AG04450 (cell line): ENCODE data around the gene COMP. TPM values are rescaled to one million over a fixed set of nuclear protein-coding genes. Genes with fewer than 3 reads are reported as not detected.

Experiments used
- CTCF ChIA-PET: fragments of 300-600, 350-600 bp; formaldehyde crosslinking; extraction: SDS; loops from one replicate; lab custom pipeline; 2022; ENCODE audit warnings: antibody characterized with exemption, inconsistent platforms; lab: Charles Lee
- POLR2A ChIA-PET: fragments of 350-600 bp; formaldehyde crosslinking; extraction: SDS; loops from one replicate; lab custom pipeline; 2021; ENCODE audit warnings: antibody characterized with exemption, inconsistent platforms; lab: Yijun Ruan, JAX
- DNase-seq: peaks from one replicate; pipeline ENCODE4 v3.0.0-alpha.2; 2011; ENCODE audit warnings: low read depth, low spot score
- H3K27ac ChIP-seq: one replicate; pipeline ENCODE4 v1.5.1; 2012; ENCODE audit warnings: low read depth, low read length, control low read depth
- H3K27me3 ChIP-seq: one replicate; pipeline ENCODE4 v1.6.0; 2012; ENCODE audit warnings: low read length; ENCODE audit not compliant: control insufficient read depth, insufficient read depth
- H3K4me3 ChIP-seq: 2 replicates; pipeline ENCODE4 v1.5.1; 2011; ENCODE audit warnings: mild to moderate bottlenecking, low read depth, low read length, control low read depth
- H3K9me3 ChIP-seq: 2 replicates; pipeline ENCODE4 v1.5.1; 2012; ENCODE audit warnings: low read length; ENCODE audit not compliant: control insufficient read depth, insufficient read depth
- polyA plus RNA-seq: library from polyadenylated mRNA; depleted of rRNA; stranded (reverse); fragments of >200 nt; gene quantifications from 2 replicates; pipeline ENCODE4 v1.2.3, GENCODE V29; 2011
- TF ChIP-seq, protein P1 (sequence below): IDR thresholded peaks from 2 replicates; pipeline ENCODE4 v1.5.1; 2011; ENCODE audit warnings: low read depth, low read length, control low read depth, inconsistent platforms

The COMP gene
- polyA plus RNA-seq, 1 experiment = 0.09 TPM

DNA sequence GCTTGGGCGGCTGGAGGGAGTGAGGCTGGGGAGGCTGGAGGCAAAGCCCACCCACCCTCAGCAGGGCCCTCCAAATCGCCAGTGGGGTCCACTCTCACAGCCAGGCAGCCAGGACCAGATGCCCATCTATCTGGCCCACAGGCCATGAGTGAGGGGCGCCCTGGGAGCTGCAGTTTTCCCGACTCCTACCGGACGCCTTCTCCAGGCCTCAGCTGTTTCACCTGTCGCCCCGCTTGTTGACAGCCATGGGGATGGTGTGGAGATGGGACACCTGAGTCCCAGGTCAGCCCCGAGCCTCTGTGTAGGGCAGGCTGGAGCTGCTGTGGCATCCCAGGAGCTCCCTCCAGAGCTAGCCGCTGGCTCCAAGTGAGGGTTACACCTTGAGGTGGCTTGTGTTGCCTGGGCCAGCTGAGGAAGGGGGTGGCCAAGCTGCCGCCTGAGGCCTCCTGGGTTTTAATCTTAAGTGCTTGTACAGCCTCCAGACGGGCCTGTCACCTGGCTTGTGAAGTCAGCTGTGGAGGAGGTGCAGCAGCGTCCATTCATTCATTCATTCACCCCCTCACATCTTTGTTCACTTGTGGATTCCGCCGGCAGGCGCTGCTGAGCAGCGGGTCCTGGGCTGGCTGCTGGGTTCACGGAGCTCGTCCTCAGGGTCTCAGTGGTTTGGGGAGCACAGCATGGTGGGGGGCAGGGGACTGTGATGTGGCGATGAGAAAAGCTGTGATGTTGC lies 52.0 kb downstream of the COMP start:
- no peaks in the 10 kb centered on the region; the same call in 1 of the 2 replicates for H3K9me3 ChIP-seq
- H3K4me3 ChIP-seq = no peak overlapping the region
- TF ChIP-seq, protein P1, sequence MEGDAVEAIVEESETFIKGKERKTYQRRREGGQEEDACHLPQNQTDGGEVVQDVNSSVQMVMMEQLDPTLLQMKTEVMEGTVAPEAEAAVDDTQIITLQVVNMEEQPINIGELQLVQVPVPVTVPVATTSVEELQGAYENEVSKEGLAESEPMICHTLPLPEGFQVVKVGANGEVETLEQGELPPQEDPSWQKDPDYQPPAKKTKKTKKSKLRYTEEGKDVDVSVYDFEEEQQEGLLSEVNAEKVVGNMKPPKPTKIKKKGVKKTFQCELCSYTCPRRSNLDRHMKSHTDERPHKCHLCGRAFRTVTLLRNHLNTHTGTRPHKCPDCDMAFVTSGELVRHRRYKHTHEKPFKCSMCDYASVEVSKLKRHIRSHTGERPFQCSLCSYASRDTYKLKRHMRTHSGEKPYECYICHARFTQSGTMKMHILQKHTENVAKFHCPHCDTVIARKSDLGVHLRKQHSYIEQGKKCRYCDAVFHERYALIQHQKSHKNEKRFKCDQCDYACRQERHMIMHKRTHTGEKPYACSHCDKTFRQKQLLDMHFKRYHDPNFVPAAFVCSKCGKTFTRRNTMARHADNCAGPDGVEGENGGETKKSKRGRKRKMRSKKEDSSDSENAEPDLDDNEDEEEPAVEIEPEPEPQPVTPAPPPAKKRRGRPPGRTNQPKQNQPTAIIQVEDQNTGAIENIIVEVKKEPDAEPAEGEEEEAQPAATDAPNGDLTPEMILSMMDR = no peak
- no peak for DNase-seq
- H3K27me3 ChIP-seq = no peaks in the 10 kb centered on the region
- POLR2A ChIA-PET = interaction anchor here (0.6 kb wide), 1 partner anchor 412 kb away, joined by 5 read pairs; no protein-coding TSS in a partner anchor
- H3K27ac ChIP-seq = no peak overlapping the region
- CTCF ChIA-PET = no interaction called here

DNA sequence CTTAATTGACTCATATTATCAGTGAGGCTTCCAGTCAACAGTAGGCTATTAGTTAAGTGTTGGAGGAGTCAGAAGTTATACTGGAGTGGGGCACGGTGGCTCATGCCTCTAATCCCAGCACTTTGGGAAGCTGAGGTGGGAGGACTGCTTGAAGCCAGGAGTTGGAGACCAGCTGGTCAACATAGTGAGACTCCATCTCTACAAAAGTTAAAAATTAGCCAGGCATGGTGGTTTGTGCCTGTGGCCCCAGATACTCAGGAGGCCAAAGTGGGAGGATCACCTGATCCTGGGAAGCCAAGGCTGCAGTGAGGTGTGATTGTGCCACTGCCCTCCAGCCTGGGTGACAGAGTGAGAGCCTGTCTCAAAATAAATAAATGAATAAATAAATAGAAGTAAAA lies 53.2 kb downstream of the COMP start:
- Histone ChIP-seq H3K4me3 (no peak overlapping the region), H3K9me3 (no peaks in the 10 kb centered on the region; the same call in 1 of the 2 replicates), H3K27me3 (no peaks in the 10 kb centered on the region), H3K27ac (no peak overlapping the region)
- TF ChIP-seq, protein P1 = no peak
- DNase-seq = no peak
- ChIA-PET CTCF (no interaction called here), POLR2A (no interaction called here)

DNA sequence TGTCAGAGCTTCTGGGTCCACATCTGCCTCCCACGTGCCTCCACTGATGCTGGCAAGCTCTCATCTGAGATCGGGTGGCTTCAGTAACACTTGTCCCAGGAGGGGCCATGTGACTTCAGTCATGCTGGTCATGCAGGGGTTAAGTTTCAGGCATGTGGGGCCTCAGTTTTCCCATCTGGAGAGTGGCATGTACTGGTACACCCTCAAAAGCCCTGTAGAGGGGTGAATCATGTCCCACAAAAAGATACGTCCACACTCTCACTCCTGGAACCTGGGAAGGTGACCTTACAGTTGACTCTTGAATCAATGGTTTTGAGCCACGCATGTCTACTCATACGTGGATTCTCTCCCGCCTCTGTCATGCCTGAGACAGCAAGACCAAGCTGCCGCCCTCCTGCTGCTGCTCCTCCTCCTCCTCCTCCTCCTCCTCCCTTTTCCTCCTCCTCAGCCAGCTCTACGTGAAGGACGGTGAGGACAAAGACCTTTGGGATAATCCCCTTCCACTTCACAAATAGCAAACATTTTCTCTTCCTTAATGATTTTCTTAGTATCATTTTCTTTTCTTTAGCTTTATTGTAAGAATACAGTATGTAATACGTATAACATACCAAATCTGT lies 53.7 kb downstream of the COMP start:
- no peak overlapping the region for H3K4me3 ChIP-seq
- CTCF ChIA-PET = no interaction called here

DNA sequence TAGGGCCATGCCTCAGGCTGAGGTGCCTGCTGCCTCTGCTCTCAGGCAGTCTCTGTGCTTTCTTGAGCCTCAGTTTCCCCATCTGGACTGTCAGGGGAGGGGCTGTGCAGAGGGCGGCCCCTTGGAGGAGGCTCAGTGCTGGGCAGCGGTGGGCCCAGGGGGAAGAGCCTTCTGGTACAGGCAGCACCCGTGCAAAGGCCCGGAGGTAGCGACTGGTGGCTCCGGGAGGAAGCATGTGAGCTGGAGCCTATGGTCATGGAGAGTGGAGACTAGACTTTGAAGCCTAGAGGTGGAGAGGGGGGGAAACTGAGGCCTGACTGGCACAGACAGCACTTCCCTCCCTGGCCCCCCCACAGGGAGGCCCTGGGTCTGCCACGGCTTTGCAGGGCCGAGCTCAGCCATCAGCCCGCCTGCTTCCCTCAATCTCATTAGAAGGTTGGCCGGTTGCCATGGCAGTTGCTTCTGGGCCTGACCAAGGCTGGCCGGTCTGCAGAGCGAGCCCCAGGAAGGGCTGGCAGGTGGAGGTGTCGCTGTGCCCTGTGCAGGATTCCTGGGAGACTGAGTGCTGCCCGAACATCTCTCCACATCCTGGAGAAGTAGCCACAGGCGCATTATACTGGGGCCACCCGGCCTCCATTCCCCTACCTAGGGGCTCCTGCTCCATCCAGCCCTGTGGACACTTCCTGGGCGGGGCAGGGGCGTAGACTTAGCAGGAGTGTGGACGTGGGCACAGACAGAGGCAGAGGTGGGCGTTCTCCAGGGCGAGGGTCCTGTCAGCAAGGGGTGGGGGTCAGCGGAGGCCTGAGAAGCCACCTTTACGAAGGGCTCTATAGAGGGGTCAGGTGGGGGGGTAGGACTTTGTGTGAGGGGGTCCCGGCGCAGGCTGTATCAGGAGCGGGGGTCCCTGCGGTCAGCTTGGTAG lies 54.4 kb downstream of the COMP start:
- H3K9me3 ChIP-seq = no peaks in the 10 kb centered on the region; the same call in 1 of the 2 replicates
- POLR2A ChIA-PET = no interaction called here
- H3K4me3 ChIP-seq = no peak overlapping the region
- TF ChIP-seq, protein P1 = no peak
- CTCF ChIA-PET = no interaction called here
- DNase-seq = no peak
- no peak overlapping the region for H3K27ac ChIP-seq
- no peaks in the 10 kb centered on the region for H3K27me3 ChIP-seq

More for the DNA sequence above, 53.7 kb downstream of the COMP start:
- no peak overlapping the region for H3K27ac ChIP-seq
- H3K27me3 ChIP-seq = no peaks in the 10 kb centered on the region
- no peak for DNase-seq
- POLR2A ChIA-PET = no interaction called here
- TF ChIP-seq, protein P1 = no peak
- no peaks in the 10 kb centered on the region; the same call in 1 of the 2 replicates for H3K9me3 ChIP-seq
